GM06990 (cell line): ENCODE results near the gene UBXN11.

ENCODE experiments used
- DNase-seq: peaks from one replicate; pipeline ENCODE4 v3.0.0-alpha.2; 2011; ENCODE audit not compliant: insufficient read length; ENCODE audit errors: extremely low read depth
- H3K27me3 ChIP-seq: replicated peaks from 2 replicates; pipeline ENCODE4 v1.6.0; 2011; ENCODE audit warnings: low read length; ENCODE audit not compliant: control insufficient read depth, insufficient read depth
- H3K36me3 ChIP-seq: 2 replicates; pipeline ENCODE4 v1.5.1; 2011; ENCODE audit warnings: low read length; ENCODE audit not compliant: control insufficient read depth, insufficient read depth
- H3K4me3 ChIP-seq: replicated peaks from 2 replicates; pipeline ENCODE4 v1.5.1; 2011; ENCODE audit warnings: low read depth, mild to moderate bottlenecking, control low read depth, low read length
- CTCF ChIP-seq: IDR thresholded peaks from 2 replicates; pipeline ENCODE4 v1.5.1; 2011; ENCODE audit warnings: low read length, control low read depth, mild to moderate bottlenecking, inconsistent platforms; ENCODE audit not compliant: insufficient read depth, poor library complexity, severe bottlenecking

Gene UBXN11

DNA sequence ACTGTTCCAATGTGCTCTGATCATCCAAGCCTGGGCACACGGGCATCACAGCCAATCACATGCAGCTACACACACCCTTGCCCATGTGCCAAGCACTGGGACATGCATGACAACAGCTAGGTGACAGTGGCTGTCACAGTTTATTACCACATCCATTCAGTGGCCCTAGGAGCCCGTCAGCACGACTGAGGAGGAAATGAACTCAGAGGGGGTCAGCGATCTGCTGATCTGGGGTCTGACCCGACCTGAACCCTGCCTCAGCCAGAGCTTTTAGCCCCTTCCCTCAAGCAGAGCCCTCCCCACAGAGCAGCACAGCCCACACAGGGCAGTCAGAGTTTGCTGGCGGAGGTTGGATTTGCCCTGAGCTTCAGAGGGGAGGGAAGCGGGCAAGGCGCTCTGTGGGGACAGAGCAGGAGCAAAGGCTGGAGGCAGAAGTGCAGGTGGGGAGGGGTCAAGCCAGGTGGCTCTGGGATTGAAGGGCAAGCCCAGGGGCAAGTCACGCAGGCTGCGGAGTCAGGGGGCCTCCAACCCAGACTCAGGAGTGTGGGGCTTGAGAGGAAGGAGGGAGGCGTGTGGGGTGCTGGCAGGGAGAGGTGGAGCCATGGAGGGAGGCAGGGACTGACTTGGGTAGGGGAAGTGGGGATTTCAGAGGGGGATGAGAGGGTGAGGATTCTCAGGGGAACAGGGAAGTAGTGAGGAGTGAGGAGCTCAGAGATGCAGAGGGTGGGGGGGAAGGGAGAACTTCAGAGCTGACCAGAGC lies 16.1 kb downstream of the UBXN11 start:
- Histone ChIP-seq H3K27me3 (no peaks in the 10 kb centered on the region), H3K4me3 (no peak overlapping the region), H3K36me3 (no peaks in the 10 kb centered on the region)
- no peak for TF ChIP-seq CTCF
- DNase-seq: no peak

DNA sequence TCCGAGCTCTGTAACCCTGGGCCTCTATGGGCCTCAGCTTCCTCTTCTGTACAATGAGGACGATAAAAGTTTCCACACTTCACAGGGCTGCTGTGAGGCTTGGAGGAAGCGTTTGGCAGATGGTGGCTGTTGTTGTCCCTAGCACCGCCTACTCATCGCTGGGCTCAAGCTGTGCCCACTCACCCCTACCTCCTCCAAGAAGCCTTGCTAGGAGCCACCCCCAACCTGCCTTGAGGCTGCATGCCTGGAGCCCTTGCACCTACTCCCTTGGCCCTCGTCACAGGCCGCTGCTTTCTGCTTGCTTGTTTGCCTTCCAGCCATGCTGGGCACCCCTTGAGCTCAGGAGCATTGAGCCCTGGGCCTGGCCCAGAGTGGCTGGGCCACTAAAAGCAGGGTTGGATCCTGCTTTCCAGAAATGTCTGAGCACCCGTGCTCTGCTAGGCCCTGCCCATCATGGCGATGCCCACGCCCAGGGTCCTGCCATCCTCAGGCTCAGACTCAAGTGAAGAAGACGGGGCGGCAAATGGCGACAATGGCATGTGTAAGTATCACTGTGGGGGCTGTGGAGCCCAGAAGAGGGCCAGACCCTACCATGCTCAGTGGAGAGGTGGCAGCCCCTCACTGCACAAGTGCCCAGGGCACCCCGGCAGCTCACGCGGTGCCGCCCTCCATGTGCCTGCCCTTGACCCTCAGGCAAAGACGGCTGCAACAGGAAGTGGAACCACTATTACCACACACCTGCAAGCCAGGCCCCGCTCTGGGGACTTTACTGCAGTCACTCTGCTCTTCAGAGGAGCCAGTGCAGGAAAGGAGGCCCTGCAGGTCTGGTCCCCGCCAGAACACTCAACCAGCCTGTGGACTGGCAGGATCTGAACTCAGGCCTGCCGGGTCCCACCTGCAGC lies 17.0 kb downstream of the UBXN11 start:
- H3K36me3 ChIP-seq: no peaks in the 10 kb centered on the region
- DNase-seq: peak; percentile 76
- H3K4me3 ChIP-seq: no peak overlapping the region
- no peak for TF ChIP-seq CTCF
- no peaks in the 10 kb centered on the region for H3K27me3 ChIP-seq

DNA sequence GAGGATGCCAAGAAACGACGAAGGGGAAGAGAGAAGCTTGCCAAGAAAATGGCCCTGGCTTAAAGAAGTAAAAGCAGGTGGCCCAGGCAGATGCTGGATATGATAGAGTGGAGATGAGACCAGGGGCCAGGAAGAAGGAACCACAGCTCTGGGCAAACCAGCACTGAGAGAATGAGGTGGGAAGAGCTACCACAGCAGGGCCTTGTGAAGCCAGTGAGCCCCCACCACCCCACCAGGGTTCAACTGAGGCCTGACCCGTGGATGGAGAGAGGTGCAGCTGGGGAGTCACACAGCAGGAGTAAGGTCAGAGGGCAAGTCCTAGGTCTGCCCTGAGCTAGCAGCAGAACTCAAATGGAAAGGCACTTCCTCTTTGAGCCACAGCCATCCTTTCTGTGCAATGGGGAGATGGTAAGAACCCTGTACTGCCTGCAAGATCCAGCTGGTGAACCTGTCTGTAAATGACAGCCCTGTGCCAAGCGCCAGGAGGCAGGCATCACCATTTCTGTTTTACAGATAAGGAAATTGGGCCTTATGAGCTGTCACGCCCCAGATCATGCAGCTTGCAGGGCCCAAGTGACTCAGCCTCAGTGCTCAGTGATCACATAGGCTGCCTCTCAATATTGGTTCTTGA lies 18.0 kb downstream of the UBXN11 start:
- peak; percentile 63 for DNase-seq
- H3K27me3 ChIP-seq: no peaks in the 10 kb centered on the region
- TF ChIP-seq CTCF: no peak

GRCh38 chr1:26287811-26288210 lies 18.6 kb downstream of the UBXN11 start:
- Histone ChIP-seq H3K4me3 (no peak overlapping the region), H3K36me3 (no peaks in the 10 kb centered on the region), H3K27me3 (no peaks in the 10 kb centered on the region)
- DNase-seq: no peak
- no peak for TF ChIP-seq CTCF

More for the DNA sequence above, 18.0 kb downstream of the UBXN11 start:
- no peak overlapping the region for H3K4me3 ChIP-seq
- H3K36me3 ChIP-seq: no peaks in the 10 kb centered on the region

DNA sequence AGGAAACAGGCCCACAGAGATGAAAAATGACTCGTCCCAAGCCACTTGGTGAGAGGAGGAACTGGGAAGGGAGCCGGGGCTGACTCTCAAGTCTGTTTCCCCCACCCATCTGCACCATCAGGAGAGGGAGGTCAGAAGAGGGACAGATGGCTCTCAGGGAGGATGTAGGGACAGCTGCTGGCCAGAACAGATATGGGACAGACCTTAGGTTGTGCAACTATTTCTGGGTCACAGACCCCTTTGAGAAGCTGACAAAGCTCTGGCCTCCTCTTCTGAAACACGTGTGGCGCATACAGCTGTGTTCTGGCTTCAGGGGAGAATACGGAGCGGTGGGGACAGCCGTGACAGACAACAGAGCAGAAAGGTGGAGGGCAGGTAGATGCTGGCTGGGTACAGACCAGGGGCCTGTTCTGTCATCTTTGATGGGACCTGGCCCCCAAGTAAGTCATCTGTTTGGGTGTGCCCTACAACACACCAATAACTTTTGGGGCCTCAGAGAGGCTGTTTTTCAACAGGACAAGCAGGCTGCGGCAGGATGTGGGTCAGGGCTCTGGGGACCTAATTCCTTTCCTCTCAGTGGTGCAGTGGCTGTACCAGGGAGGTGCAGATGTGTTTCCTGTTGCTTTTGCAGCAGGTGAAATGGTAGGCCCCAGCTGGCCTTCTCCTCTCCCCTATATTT lies 19.3 kb downstream of the UBXN11 start:
- Histone ChIP-seq H3K27me3 (no peaks in the 10 kb centered on the region), H3K4me3 (no peak overlapping the region), H3K36me3 (peaks cover 2% of the 10 kb centered on the region; the same call in 1 of the 2 replicates)
- peak; percentile 71 for DNase-seq
- no peak for TF ChIP-seq CTCF
